ENCODE results near the gene VWA2.

Gene VWA2

DNA sequence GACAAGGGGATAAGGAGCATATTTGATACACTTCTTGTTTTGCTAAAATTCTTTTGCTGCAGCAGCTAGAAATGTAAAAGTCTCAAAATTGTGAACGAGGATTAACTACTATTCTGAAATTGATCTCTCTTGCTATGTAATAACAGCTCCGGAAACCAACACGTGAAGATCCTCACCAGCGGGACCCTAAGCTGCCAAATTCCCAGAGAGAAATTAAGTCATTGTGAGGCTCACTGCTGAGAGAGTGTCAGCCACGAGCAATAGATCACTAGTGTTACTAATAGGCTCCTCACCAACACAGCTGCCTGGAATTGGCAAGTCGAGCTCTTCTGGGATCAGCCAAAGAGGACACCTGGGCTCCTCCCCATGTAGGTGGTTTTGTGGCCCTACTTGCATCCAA lies 5.6 kb upstream of the VWA2 start:
- Histone ChIP-seq H3K9me3 (ENCODE audit: control insufficient read depth, insufficient read depth, low read length) (no peaks in the 10 kb centered on the region), H3K9ac (ENCODE audit: low read depth, low read length) (no peak overlapping the region)

DNA sequence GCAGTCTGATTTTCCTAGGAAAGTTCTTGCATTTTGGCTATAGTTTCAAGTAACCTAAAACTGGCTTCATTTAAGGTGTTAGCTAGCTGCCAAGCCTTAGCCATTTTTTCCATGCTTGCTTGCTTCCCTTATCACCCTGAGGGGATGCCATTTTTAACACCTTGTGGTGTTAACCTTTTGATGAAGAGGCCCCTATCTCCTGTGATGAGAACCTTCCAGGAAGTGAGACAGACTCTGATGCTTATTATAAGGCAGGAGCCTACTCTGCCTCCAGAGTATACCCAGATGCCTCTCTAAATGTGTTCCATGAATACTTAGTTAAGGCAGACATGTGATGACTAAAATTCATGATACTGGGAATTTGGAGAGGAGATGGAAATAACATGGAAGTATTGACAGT lies 4.9 kb upstream of the VWA2 start:
- no peaks in the 10 kb centered on the region for H3K36me3 ChIP-seq (ENCODE audit: insufficient read depth, low read length)
- no peaks in the 10 kb centered on the region for H3K9me3 ChIP-seq (ENCODE audit: control insufficient read depth, insufficient read depth, low read length)
- no peaks in the 10 kb centered on the region for H3K4me1 ChIP-seq (ENCODE audit: insufficient read depth, low read length)
- no peak overlapping the region for H3K9ac ChIP-seq (ENCODE audit: low read depth, low read length)

More for the DNA sequence above, 5.6 kb upstream of the VWA2 start:
- no peaks in the 10 kb centered on the region for H3K36me3 ChIP-seq (ENCODE audit: insufficient read depth, low read length)
- no peaks in the 10 kb centered on the region for H3K4me1 ChIP-seq (ENCODE audit: insufficient read depth, low read length)

GRCh38 chr10:114239994-114240345 lies 916 bp downstream of the VWA2 start:
- Histone ChIP-seq H3K4me1 (ENCODE audit: insufficient read depth, low read length) (peaks cover 4% of the 10 kb centered on the region; the same call in 1 of the 2 replicates), H3K9ac (ENCODE audit: low read depth, low read length) (peak overlapping the region; percentile 69), H3K36me3 (ENCODE audit: insufficient read depth, low read length) (no peaks in the 10 kb centered on the region), H3K9me3 (ENCODE audit: control insufficient read depth, insufficient read depth, low read length) (no peaks in the 10 kb centered on the region)

GRCh38 chr10:114242235-114242634 lies 3.2 kb downstream of the VWA2 start:
- H3K36me3 ChIP-seq (ENCODE audit: insufficient read depth, low read length): no peaks in the 10 kb centered on the region
- peaks cover 4% of the 10 kb centered on the region; the same call in 1 of the 2 replicates for H3K4me1 ChIP-seq (ENCODE audit: insufficient read depth, low read length)
- H3K9ac ChIP-seq (ENCODE audit: low read depth, low read length): no peak overlapping the region
- no peaks in the 10 kb centered on the region for H3K9me3 ChIP-seq (ENCODE audit: control insufficient read depth, insufficient read depth, low read length)

GRCh38 chr10:114243661-114244060 lies 4.6 kb downstream of the VWA2 start:
- Histone ChIP-seq H3K4me1 (ENCODE audit: insufficient read depth, low read length) (peaks cover 4% of the 10 kb centered on the region; the same call in 1 of the 2 replicates), H3K9me3 (ENCODE audit: control insufficient read depth, insufficient read depth, low read length) (no peaks in the 10 kb centered on the region), H3K36me3 (ENCODE audit: insufficient read depth, low read length) (no peaks in the 10 kb centered on the region), H3K9ac (ENCODE audit: low read depth, low read length) (no peak overlapping the region)

DNA sequence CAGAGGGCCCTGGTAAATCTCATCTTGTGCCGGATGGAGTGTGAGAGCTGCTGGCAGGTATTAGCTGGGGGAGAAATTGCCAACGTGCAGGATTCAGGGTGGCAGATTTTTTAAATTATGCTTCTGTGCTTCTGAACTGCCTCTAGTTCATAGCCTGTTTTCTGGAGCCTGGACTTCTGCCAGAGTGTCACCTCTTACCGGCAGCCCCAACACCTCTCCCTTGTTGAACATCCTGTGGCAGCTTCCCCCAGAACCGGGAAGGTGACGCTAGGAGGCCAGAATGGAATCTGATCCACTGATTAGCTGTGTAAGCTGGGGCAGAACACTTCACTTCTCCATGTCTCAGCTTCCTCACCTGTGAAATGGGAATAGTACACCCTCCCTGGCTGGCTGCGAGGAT lies 5.1 kb downstream of the VWA2 start:
- H3K9me3 ChIP-seq (ENCODE audit: control insufficient read depth, insufficient read depth, low read length): no peaks in the 10 kb centered on the region
- H3K36me3 ChIP-seq (ENCODE audit: insufficient read depth, low read length): no peaks in the 10 kb centered on the region
- peaks cover 4% of the 10 kb centered on the region; the same call in 1 of the 2 replicates for H3K4me1 ChIP-seq (ENCODE audit: insufficient read depth, low read length)
- H3K9ac ChIP-seq (ENCODE audit: low read depth, low read length): no peak overlapping the region

GRCh38 chr10:114245121-114245791 lies 6.2 kb downstream of the VWA2 start:
- no peaks in the 10 kb centered on the region for H3K36me3 ChIP-seq (ENCODE audit: insufficient read depth, low read length)
- H3K9ac ChIP-seq (ENCODE audit: low read depth, low read length): no peak overlapping the region
- H3K9me3 ChIP-seq (ENCODE audit: control insufficient read depth, insufficient read depth, low read length): no peaks in the 10 kb centered on the region
- H3K4me1 ChIP-seq (ENCODE audit: insufficient read depth, low read length): peaks cover under 1% of the 10 kb centered on the region; the same call in 1 of the 2 replicates

- no peaks in the 10 kb centered on the region for H3K4me1 ChIP-seq (ENCODE audit: insufficient read depth, low read length)
- H3K9ac ChIP-seq (ENCODE audit: low read depth, low read length): no peak overlapping the region
- H3K36me3 ChIP-seq (ENCODE audit: insufficient read depth, low read length): no peaks in the 10 kb centered on the region
- H3K9me3 ChIP-seq (ENCODE audit: control insufficient read depth, insufficient read depth, low read length): no peaks in the 10 kb centered on the region
These were observed 7.7 kb downstream of the VWA2 start for GRCh38 chr10:114246679-114247305.

GRCh38 chr10:114250236-114250635 lies 11.2 kb downstream of the VWA2 start:
- Histone ChIP-seq H3K9ac (ENCODE audit: low read depth, low read length) (no peak overlapping the region), H3K36me3 (ENCODE audit: insufficient read depth, low read length) (no peaks in the 10 kb centered on the region), H3K4me1 (ENCODE audit: insufficient read depth, low read length) (no peaks in the 10 kb centered on the region), H3K9me3 (ENCODE audit: control insufficient read depth, insufficient read depth, low read length) (no peaks in the 10 kb centered on the region)

DNA sequence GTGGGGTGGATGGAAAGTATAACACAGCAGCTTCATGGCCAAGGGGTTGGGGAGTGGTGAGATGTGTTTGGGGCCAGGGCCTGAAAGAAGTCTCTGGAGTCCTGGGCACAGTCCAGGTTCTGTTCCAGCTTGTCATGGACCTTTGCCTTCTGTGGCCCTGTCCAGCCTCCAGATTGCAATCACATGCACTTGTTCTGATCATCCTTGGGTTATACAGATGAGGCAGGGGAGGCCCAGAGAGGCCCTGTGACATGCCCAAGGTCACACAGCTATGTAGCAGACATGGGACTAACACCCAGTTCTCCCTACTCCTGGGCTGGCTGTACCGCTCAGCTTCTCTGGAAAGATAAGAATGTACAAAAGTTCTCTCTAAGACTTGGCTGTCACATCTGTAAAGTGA lies 11.7 kb downstream of the VWA2 start:
- H3K9me3 ChIP-seq (ENCODE audit: control insufficient read depth, insufficient read depth, low read length): no peaks in the 10 kb centered on the region
- no peak overlapping the region for H3K9ac ChIP-seq (ENCODE audit: low read depth, low read length)
- H3K36me3 ChIP-seq (ENCODE audit: insufficient read depth, low read length): no peaks in the 10 kb centered on the region
- no peaks in the 10 kb centered on the region for H3K4me1 ChIP-seq (ENCODE audit: insufficient read depth, low read length)

GRCh38 chr10:114252092-114252491 lies 13.0 kb downstream of the VWA2 start:
- Histone ChIP-seq H3K9ac (ENCODE audit: low read depth, low read length) (no peak overlapping the region), H3K36me3 (ENCODE audit: insufficient read depth, low read length) (no peaks in the 10 kb centered on the region), H3K9me3 (ENCODE audit: control insufficient read depth, insufficient read depth, low read length) (no peaks in the 10 kb centered on the region), H3K4me1 (ENCODE audit: insufficient read depth, low read length) (no peaks in the 10 kb centered on the region)

GRCh38 chr10:114252883-114253282 lies 13.8 kb downstream of the VWA2 start:
- Histone ChIP-seq H3K9me3 (ENCODE audit: control insufficient read depth, insufficient read depth, low read length) (no peaks in the 10 kb centered on the region), H3K9ac (ENCODE audit: low read depth, low read length) (no peak overlapping the region), H3K36me3 (ENCODE audit: insufficient read depth, low read length) (no peaks in the 10 kb centered on the region), H3K4me1 (ENCODE audit: insufficient read depth, low read length) (no peaks in the 10 kb centered on the region)

GRCh38 chr10:114255227-114255626 lies 16.2 kb downstream of the VWA2 start:
- H3K4me1 ChIP-seq (ENCODE audit: insufficient read depth, low read length): no peaks in the 10 kb centered on the region
- no peak overlapping the region for H3K9ac ChIP-seq (ENCODE audit: low read depth, low read length)
- no peaks in the 10 kb centered on the region for H3K9me3 ChIP-seq (ENCODE audit: control insufficient read depth, insufficient read depth, low read length)
- H3K36me3 ChIP-seq (ENCODE audit: insufficient read depth, low read length): no peaks in the 10 kb centered on the region

GRCh38 chr10:114256008-114256765 lies 17.1 kb downstream of the VWA2 start:
- Histone ChIP-seq H3K36me3 (ENCODE audit: insufficient read depth, low read length) (no peaks in the 10 kb centered on the region), H3K9ac (ENCODE audit: low read depth, low read length) (no peak overlapping the region), H3K4me1 (ENCODE audit: insufficient read depth, low read length) (no peaks in the 10 kb centered on the region), H3K9me3 (ENCODE audit: control insufficient read depth, insufficient read depth, low read length) (no peaks in the 10 kb centered on the region)

DNA sequence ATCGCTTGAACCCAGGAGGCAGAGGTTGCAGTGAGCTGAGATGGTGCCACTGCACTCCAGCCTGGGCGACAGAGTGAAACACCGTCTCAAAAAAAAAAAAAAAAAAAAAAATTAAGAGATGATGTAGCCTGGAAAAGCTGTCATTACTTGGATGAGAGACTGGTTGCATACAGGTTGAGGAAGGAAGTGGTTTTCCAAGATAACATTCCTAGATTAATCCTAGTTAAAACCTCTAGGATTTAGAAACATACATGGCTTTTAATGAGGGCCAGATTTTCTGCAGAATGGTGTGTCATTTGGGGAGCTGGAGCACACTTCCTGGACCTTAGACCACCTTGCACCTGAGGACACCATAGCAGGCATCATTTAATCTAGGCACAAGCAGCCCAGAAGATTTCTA lies 17.8 kb downstream of the VWA2 start:
- no peak overlapping the region for H3K9ac ChIP-seq (ENCODE audit: low read depth, low read length)
- H3K36me3 ChIP-seq (ENCODE audit: insufficient read depth, low read length): no peaks in the 10 kb centered on the region
- no peaks in the 10 kb centered on the region for H3K4me1 ChIP-seq (ENCODE audit: insufficient read depth, low read length)
- H3K9me3 ChIP-seq (ENCODE audit: control insufficient read depth, insufficient read depth, low read length): no peaks in the 10 kb centered on the region
